ENCODE data around the gene MYCN.

- TF ChIP-seq CTCF (IDR thresholded peaks at IDR 0.05) (no peak), POLR2A (IDR thresholded peaks at IDR 0.05) (no peak)
Measured at GRCh38 chr2:15932394-15933183, 7.8 kb upstream of the MYCN start.
